ENCODE results near the gene KCTD10. TPM values are rescaled to one million over a fixed set of nuclear protein-coding genes. Genes with fewer than 3 reads are reported as not detected.

The KCTD10 gene
- total RNA-seq, 4 donors from 2014 or later = 67.2 to 126 (median 79.5) TPM

DNA sequence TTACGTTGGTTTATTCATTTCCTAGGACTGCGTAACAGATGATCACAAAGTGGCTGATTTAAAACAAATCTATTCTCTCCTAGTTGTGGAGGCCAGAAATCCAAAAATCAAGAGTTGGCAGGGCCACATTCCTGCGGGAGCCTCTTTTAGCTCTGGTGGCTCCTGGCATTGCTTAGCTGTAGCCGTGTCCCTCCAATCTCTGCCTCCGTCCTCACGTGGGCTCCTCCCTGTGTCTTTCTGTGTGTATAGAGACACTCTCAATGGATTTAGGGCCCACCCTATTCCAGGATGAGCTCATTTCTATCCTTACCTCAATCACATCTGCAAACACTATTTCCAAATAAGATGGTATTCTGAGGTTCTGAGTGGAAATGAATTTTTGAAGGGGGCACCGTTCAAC is 42.5 kb downstream of the KCTD10 start:
- in situ Hi-C loops (cut with MboI; ENCODE audit: low pct_ligation_motif_present in 1 of 4, low pct_unique_long_range_greater_than_20kb in 1 of 4, low sequenced_read_pairs in 3 of 4) = loop anchor here in 2 of 4 donors (10.0 kb wide), 1 partner anchor 340 kb away; no protein-coding TSS in a partner anchor
- WGBS, 2 donors (ENCODE audit: low coverage in 1 of 2) = 85 to 89% methylated on average over 7 of the region's 7 CpGs

DNA sequence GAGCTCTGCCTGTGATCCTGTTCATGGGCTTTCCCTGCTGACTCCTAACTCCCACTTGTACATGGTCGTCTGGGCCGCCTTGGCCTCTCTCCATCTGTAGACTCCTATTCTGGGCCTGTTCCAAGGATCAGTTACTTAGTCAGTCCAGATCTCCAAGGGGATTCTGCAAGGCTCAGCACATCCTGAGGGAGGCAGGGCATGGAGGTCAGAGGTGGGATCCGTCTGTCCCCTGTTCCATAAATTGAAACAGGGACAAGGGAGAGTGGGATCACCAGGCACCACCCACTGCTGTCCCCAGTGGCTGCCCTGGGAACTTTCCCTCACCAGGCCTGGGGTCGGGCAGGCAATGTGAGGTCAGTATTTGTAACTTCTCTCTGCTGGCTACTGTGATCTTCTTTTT is 43.5 kb downstream of the KCTD10 start:
- TF ChIP-seq EP300 (IDR thresholded peaks at IDR 0.05; ENCODE audit: low read depth) (no peak), POLR2A (IDR thresholded peaks at IDR 0.05) (no peak), POLR2AphosphoS5 (IDR thresholded peaks at IDR 0.05) (no peak)
- TF ChIP-seq, protein P1, sequence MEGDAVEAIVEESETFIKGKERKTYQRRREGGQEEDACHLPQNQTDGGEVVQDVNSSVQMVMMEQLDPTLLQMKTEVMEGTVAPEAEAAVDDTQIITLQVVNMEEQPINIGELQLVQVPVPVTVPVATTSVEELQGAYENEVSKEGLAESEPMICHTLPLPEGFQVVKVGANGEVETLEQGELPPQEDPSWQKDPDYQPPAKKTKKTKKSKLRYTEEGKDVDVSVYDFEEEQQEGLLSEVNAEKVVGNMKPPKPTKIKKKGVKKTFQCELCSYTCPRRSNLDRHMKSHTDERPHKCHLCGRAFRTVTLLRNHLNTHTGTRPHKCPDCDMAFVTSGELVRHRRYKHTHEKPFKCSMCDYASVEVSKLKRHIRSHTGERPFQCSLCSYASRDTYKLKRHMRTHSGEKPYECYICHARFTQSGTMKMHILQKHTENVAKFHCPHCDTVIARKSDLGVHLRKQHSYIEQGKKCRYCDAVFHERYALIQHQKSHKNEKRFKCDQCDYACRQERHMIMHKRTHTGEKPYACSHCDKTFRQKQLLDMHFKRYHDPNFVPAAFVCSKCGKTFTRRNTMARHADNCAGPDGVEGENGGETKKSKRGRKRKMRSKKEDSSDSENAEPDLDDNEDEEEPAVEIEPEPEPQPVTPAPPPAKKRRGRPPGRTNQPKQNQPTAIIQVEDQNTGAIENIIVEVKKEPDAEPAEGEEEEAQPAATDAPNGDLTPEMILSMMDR (IDR thresholded peaks at IDR 0.05) = peak in 3 of 5 experiments; percentile 22 to 28 (median 28)
- H3K4me1 ChIP-seq = peaks cover 4 to 8% (median 5%) of the 10 kb centered on the region in 4 donors
- H3K9me3 ChIP-seq = no peaks in the 10 kb centered on the region
- intact Hi-C loops (cut with DNase I; ENCODE audit: low total_unique reads) (no loop called here), in situ Hi-C loops (cut with MboI; ENCODE audit: low pct_ligation_motif_present in 1 of 4, low pct_unique_long_range_greater_than_20kb in 1 of 4, low sequenced_read_pairs in 3 of 4) (loop anchor here in 2 of 4 donors (10.0 kb wide), 1 partner anchor 341 kb away; no protein-coding TSS in a partner anchor)
- no peak overlapping the region for H3K4me3 ChIP-seq
- H3K36me3 ChIP-seq = no peaks in the 10 kb centered on the region
- DNase-seq = no peak
- H3K27ac ChIP-seq = no peak overlapping the region
- no peaks in the 10 kb centered on the region for H3K27me3 ChIP-seq
- WGBS, 2 donors (ENCODE audit: low coverage in 1 of 2) = 80% methylated on average over 4 of the region's 4 CpGs; no CpG with 5 or more reads in 1 of the 2 donors

More for the DNA sequence above, 42.5 kb downstream of the KCTD10 start:
- Histone ChIP-seq H3K36me3 (no peaks in the 10 kb centered on the region), H3K9me3 (no peaks in the 10 kb centered on the region), H3K27ac (no peak overlapping the region), H3K4me1 (peaks cover 4 to 8% (median 5%) of the 10 kb centered on the region in 4 donors), H3K4me3 (no peak overlapping the region), H3K27me3 (no peaks in the 10 kb centered on the region)
- intact Hi-C loops (cut with DNase I; ENCODE audit: low total_unique reads) = no loop called here
- DNase-seq = no peak
- TF ChIP-seq POLR2A (IDR thresholded peaks at IDR 0.05) = no peak

DNA sequence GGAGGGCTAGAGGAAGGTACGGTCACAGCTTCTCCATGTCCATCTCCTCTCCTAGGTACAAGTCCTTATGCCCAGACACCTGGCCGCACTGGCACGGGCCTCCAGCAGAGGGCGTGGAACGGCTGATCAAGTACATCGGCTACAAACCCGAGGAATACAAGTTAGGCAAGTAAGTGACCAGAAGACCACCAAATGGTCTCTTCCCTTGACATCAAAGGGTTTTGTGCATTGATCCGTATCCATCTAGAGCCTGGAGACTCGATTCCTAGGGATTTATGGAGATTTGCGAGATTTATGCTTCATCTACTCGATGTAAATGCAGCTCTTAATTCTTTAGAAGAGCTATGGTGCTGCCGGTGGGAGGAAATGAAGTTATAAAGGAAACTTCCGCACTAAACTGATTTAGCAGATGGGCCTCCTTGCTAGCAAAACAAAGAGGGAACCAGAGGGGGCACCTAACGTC is 44.2 kb downstream of the KCTD10 start:
- no peak overlapping the region for H3K27ac ChIP-seq
- TF ChIP-seq EP300 (IDR thresholded peaks at IDR 0.05; ENCODE audit: low read depth) (no peak), POLR2AphosphoS5 (IDR thresholded peaks at IDR 0.05) (no peak), POLR2A (IDR thresholded peaks at IDR 0.05) (no peak)
- TF ChIP-seq, protein P1 (IDR thresholded peaks at IDR 0.05) = peak; percentile 81 to 87 (median 82)
- H3K9me3 ChIP-seq = no peaks in the 10 kb centered on the region
- no peaks in the 10 kb centered on the region for H3K36me3 ChIP-seq
- peaks cover 4 to 8% (median 5%) of the 10 kb centered on the region in 4 donors for H3K4me1 ChIP-seq
- DNase-seq = peak; percentile 94
- intact Hi-C loops (cut with DNase I; ENCODE audit: low total_unique reads) = no loop called here
- WGBS, 2 donors (ENCODE audit: low coverage in 1 of 2) = 15% methylated on average over 14 of the region's 14 CpGs; no CpG with 5 or more reads in 1 of the 2 donors
- H3K27me3 ChIP-seq = no peaks in the 10 kb centered on the region
- no peak overlapping the region for H3K4me3 ChIP-seq
- in situ Hi-C loops (cut with MboI; ENCODE audit: low pct_ligation_motif_present in 1 of 4, low pct_unique_long_range_greater_than_20kb in 1 of 4, low sequenced_read_pairs in 3 of 4) = loop anchor here in 2 of 4 donors (10.0 kb wide), 1 partner anchor 342 kb away; no protein-coding TSS in a partner anchor

DNA sequence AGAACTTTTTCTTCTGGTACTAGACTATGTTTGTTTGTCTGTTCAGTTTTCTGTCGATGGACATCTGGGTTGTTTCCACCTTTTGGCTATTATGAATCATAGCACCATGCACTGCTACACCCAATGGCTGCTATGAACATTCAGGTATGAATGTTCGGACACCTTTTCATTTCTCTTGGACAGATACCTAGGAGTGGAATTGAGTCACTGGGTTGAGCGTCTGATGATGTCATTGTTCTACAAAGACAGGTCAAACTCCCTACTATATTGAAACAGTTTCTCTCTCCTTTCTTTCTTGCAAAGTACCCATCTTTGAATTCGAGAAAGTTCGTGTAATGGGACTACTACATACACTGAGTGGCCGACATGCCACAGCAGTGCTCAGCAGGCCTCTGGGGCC is 44.7 kb downstream of the KCTD10 start:
- Histone ChIP-seq H3K9me3 (no peaks in the 10 kb centered on the region), H3K36me3 (no peaks in the 10 kb centered on the region), H3K4me1 (peaks cover 4 to 8% (median 5%) of the 10 kb centered on the region in 4 donors), H3K4me3 (no peak overlapping the region), H3K27ac (no peak overlapping the region), H3K27me3 (no peaks in the 10 kb centered on the region)
- intact Hi-C loops (cut with DNase I; ENCODE audit: low total_unique reads) = no loop called here
- in situ Hi-C loops (cut with MboI; ENCODE audit: low pct_ligation_motif_present in 1 of 4, low pct_unique_long_range_greater_than_20kb in 1 of 4, low sequenced_read_pairs in 3 of 4) = loop anchor here in 2 of 4 donors (10.0 kb wide), 1 partner anchor 342 kb away; no protein-coding TSS in a partner anchor
- WGBS, 2 donors (ENCODE audit: low coverage in 1 of 2) = 56 to 68% methylated on average over 2 to 6 of the region's 6 CpGs
- no peak for DNase-seq
- no peak for TF ChIP-seq EP300 (IDR thresholded peaks at IDR 0.05; ENCODE audit: low read depth)
- no peak for TF ChIP-seq POLR2A (IDR thresholded peaks at IDR 0.05)
- no peak for TF ChIP-seq POLR2AphosphoS5 (IDR thresholded peaks at IDR 0.05)
- TF ChIP-seq, protein P1 (IDR thresholded peaks at IDR 0.05) = no peak

All from transverse colon (tissue), 4 donors.